G401.6 (cell line): ENCODE measurements around the gene CD80.

Source experiments
- FAIRE-seq: peaks from 2 replicates; lab custom pipeline; 2012; peaks lifted over from hg19 to GRCh38; lab: Jason Lieb, UNC

Gene CD80

DNA sequence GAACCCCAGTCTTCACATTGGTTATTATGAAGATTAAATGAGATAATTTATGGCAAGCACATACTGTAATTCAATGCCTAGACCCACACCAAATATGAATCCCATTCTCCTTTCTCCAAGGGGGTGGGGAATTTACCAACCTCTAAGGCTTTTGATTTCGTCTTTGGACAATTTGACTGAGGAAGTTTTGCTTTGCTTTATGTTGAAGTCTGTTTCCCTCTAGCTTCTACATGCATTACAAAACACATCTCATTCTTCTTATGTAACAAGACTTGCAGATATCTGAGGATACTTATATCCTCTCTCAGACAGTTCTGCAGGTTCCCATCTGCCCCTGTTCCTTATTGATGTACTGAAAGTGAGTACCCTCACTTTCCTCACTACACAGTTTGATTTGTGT is 12.2 kb downstream of the CD80 start:
- no peak for FAIRE-seq

DNA sequence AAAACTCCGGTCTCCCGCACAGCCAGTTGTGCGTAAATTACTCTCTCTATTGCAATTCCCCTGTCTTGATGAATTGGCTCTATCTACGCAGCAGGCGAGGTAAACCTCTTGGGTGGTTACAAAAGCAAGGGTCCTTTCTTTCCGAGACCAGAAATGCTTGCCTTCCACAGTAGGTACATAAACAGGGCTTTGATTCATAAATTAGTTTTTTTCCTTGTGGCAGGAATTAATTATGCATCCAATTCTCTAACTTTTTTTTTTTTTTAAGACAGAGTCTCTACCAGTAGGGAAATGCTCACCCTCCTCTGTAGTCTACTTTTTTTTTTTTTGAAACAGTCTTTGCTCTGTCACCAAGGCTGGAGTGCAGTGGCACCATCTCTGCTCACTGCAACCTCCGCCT is 16.3 kb downstream of the CD80 start:
- no peak for FAIRE-seq

DNA sequence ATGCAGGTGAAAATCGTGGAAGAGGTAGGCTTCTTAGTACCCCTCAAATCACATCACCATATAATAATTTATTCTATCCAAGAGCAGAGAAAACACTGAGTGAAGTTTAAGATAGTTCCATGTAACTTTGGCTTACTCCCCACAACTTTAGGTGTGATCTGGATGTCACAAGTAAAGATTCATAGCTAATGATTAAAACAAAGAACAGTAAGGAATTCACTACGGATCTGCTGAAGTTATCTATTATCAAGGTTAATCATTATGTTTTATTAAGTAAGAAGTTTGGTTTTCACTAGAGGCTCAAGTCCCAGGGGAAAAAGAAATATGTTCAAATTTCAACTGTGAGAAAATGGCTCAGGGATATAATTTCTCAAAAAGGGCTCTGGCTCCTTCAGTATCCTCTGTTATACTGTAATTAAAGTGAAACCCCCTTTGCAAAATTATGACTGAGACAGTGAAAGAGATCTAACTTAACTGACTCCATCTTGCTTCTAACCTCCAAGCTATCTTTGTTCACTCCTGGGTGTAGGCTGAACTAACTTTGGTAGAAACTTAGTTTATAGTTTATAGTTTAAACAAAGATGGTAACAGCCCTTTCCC is 17.1 kb downstream of the CD80 start:
- FAIRE-seq, result no peak

DNA sequence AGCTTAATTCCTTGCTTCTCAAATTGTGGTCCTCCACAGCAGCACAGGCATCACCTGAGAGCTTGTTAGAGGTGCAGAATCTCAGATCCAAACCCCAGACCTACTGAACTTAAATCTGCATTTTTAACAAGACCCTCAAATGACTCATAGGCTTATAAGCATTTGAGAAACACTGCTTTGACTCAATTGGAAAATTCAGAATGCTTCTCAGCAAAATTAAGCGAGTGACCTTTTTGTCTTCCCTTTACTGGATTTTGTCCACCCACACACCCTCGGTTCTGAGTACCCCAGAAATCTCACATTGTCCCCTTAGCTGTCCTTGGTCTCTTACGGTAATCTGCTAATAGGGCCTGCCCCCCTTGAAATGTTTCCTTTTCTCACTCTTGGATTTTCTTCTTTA is 17.9 kb downstream of the CD80 start:
- FAIRE-seq, result no peak

DNA sequence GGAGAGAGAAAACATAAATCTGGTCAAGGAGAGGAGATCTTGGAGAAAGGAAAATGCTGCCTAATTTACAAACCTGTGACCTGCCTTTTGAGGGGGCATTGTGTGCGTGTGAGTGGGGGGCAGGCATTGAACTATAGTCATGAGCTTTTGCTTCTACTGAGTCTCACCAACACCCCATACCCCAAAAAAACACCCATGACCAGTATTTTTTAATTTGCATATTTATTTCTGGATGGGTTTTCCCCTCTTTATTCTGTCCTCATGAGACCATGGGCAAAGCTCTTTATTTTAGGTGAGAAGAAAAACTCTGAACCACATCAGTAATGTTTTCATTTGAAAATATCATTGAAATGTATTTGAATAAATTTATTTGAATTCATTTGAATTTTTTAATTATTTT is 20.6 kb downstream of the CD80 start:
- no peak for FAIRE-seq

DNA sequence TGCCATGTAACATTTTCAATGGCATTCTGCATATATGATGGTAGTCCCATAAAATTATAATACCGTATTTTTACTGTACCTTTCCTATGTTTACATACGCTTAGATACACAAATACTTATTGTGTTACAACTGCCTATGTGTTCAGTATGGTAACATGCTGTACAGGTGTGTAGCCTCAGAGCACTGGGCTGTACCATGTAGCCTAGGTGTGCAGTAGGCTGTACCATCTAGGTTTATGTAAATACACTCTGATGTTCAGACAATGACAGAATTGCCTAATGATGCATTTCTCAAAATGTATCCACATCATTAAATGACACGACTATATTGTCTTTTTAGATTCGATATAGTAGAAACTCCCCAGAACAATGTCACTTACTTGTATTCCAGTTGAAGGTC is 22.7 kb downstream of the CD80 start:
- no peak for FAIRE-seq

DNA sequence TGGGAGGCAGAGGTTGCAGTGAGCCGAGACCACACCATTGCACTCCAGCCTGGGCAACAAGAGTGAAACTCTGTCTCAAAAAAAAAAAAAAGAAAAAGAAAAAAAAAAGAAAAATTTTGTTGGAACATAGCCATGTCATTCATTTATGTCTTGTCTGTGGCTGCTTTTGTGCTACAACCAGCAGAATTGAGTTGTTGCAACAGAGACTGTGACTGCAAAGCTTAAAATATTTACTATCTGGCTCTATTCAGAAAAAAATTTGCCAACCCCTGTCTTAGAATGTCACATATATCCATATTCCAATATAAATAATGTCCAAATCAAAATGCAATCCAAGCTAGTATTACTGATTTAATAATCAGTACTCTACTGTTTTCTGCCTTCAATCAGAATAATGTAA is 25.1 kb downstream of the CD80 start:
- FAIRE-seq, result no peak

DNA sequence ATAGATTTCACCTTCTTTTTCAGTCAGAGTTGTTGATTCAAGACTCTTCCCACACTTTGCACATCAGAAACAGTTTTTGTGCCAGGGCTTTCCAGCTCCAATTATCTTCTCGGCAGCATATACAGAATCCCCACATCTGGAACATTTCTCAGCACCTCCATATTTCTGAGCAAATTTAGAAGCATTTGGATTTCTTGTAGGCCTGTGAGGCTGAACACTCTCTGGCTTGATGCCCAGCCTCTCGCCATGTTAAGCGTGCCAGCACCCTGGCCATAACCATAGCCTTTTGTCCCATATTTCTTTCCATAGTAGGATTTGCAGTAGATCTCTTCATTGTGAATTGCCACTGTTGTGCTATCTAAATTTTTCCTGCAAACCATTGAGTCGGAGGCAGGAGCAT is 28.3 kb downstream of the CD80 start:
- FAIRE-seq, result no peak

DNA sequence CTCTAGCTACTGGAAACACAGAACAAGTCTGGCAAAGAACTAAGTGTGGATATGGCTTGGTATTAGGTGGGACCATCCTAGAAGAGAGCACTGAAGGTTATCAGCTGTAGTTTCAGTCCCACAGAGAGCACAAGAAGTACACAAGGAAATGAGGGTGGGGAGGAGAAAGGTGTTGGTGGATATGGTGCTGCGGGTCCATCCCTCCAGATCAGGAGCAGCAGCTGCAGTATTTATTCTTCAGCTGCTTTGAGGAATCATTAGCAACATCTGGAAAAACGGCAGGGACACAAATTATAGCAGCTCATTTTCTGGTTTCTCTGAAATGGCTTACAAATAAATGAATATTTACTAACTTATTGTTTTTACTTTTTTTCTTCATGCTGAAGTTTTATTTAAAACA is 29.0 kb downstream of the CD80 start:
- no peak for FAIRE-seq

DNA sequence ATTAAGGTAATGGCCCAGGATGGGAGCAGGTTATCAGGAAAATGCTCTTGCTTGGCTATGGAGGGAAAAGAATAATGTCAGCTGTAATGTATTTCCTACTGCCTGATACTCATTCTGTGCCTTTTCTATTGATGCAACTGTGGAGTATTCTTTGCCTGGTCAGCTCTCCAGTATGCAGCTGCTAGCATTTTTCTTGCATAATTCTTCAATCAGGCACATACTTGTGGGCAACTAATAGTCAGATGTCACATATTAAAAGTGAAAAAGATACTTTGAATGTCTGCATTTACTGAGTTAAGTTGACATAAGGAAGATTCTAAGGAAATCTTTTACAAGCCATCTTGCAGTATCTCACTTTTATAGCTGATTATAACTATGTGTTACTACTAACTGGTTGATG is 29.5 kb downstream of the CD80 start:
- no peak for FAIRE-seq

DNA sequence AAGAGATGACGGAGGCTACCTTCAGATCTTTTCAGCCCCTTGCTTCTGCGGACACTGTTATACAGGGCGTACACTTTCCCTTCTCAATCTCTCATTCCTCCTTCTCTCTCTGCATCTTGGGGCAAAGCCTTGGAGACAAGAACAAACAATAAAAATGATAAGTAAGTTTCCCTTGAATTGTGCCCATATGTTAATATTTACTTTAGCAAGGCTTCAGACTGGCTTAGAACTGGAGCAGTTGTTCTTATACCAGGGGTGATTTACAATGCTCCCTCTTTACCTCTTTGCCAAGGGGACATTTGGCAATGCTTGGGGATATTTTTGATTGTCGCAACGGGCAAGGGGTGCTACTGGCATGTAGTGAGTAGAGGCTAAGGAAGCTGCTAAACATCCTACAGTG is 31.7 kb downstream of the CD80 start:
- FAIRE-seq, result no peak

DNA sequence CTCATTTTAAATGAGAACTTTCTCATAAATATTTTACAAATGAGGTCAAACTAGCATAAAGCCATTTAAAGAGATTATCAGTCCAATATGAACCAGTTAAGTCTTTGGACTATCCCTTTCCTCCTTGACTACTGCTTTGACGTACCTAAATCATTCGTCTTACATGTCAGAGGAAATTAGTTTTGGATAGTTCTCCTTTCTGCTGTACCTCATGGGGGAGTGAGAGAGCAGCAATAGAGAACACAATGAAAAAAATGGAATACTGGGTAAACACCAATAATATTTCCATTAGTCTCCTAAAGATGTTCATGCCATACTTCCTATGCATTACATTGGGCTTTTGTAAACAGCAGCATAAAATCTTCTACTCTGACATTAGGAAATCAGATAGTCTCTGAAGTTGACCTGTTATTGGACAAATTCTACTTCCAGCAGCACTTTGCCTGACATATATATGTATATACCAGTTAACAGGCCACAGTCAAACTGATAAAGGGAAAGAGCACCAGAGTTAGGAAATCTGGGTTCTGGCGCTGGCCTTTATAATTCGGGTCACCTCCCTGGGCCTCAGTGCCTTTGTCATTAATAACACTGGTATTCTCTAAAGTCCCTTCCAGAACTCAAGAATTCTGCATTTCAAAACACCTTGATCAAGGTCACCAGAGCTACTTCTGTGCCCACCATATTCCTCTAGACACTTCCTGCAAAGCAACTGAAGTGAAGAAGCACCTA is 34.3 kb downstream of the CD80 start:
- peak; percentile 30 for FAIRE-seq

DNA sequence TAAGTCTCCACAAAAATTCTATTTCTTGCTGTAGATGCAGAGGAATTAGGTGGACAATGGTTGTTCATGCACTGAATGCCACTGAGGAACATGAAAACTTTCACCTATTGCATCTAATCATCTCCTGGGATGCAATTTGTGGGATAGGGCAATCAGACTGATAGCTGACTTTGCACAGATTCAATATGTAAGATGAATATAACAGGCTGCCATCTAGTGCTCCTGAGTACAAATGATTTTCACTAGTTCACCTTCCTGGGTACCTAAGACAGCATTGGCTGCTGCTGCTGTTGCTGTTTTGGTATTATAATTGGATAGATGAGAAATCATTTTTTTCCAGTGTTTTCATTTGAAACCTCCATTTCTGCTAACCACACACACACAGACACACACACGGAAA is 41.4 kb downstream of the CD80 start:
- FAIRE-seq, result no peak

DNA sequence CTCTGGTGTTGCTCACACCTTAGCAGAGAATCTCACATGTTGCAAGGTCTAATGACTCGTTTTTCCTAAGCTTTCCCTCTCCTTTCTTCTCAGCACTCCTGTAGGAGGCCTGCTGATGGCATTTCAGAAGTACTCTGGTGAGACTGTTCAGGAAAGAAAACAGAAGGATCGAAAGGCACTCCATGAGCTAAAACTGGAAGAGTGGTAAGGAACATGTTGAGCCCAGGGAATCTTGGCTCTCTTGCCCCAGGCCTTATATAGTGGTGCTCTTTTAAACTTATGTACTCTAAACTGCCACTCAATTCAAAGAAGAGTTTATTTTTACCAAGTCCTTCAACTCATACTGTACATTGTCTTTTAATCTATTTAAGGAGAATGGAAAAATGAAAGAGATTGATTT is 42.3 kb downstream of the CD80 start:
- no peak for FAIRE-seq

DNA sequence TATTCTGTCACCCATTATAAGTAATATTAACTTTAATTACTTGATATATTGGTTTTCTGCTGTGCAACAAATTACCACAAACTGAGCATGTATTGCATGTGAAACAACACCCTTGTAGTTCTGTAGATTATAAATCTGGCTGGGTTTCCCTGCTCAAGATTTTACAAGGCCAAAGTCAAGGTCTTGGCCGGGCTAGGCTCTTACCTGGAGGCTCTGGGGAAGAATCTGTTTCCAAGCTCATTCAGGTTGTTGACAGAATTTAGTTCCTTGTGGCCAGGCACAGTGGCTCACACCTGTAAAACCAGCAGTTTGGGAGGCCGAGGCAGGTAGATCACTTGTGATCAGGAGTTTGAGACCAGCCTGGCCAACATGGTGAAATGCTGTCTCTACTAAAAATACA is 44.8 kb downstream of the CD80 start:
- no peak for FAIRE-seq

DNA sequence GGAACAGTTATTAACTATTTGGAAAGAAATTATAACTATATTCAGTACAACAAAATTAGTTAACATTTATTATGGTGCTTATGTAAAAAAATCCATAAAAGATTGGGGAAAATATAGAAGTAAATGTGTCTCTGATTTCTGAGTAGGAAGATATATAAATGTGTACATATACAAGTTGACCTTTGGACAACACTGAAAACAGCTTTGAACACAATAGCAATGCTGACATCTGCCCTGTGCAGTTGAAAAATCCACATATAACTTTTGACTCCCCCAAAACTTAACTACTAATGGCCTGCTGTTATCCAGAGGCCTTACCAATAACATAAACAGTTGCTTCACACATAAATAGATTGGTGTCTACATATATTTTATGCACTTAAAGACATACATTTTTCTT is 48.7 kb downstream of the CD80 start:
- FAIRE-seq, result no peak

DNA sequence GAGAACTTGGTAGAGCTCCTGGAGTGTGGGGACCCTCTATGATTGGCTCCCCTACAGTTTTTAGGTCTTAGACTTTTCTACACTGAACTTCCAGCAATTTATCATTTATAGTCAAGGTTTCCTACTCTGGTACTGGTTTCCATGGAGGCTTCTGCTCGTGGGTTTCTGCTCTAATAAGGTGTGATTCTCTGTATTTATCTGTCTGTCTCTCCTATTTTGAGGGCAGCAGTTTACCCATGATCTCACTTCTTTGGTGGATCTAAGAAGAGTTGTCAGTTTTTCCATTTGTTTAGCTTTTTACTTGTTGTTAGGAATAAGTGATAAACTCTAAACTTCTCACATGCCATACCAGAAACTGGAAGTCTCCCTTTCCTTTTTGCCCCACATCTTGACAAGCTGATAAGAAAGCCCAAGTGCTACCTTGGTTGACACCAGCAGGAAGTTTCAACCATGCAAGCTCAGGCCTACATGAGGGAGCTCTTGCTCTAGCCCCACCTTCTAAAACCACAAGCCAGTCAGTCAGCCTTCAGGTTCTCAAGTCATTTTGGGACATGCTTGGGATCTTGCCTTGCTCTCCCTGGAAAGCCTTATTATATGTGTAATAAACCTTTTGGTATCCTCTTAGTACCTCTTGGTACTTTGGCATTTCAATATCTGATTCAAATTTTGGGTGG is 51.1 kb downstream of the CD80 start:
- no peak for FAIRE-seq

DNA sequence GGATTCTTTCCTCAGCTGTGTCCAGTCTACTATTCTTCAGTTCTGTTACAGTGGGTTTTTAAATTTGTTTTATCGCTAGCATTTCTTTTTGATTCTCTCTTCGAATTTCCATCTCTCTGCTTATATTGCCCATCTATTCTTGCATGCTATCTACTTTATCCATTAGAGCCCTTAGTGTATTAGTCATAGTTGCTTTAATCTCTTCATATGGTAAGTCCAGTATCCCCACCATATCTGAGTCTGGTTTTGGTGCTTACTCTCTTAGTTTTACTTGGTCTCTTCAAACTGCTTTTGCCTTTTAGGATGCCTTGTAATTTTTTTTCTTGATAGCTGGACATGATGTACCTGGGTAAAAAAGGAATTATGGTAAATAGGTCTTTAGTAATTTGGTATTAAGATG is 52.0 kb downstream of the CD80 start:
- FAIRE-seq, result no peak

DNA sequence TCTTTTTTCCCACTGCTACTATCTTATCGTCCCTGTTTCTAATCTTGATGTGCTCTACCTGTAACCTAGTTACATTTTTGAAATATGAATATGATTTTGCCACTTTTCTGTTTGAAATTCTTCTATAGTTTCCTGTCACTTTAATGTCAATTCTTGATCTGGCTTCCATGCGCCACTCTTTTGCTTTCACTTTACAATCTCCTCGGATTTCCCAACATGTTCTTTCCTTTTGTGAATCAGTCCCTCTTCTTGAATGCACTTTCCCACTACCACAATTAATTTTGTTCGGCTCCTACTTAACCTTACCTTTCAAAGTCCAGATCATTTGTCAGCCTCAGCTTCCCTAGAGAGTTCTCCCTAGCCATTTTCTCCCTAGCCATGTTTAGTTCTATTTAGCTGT is 52.8 kb downstream of the CD80 start:
- FAIRE-seq, result no peak

DNA sequence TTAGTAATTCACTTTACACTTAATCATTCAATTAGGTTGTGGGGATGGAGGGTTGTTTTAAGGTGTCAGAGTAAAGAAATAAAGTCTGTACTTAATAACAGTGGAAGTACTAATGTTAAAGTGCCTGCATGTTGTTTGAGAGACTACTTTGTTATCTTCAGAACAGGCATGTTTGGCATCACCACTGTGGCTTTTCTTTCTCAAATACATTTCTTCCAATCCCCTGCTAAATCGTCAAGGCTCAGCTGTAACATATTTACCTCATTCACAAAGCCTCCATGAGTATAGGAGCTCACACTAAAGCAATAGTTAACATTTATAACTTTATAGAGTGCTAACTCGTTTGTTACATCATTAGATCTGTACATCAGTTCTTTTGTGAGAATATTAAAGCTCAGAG is 58.5 kb downstream of the CD80 start:
- no peak for FAIRE-seq

DNA sequence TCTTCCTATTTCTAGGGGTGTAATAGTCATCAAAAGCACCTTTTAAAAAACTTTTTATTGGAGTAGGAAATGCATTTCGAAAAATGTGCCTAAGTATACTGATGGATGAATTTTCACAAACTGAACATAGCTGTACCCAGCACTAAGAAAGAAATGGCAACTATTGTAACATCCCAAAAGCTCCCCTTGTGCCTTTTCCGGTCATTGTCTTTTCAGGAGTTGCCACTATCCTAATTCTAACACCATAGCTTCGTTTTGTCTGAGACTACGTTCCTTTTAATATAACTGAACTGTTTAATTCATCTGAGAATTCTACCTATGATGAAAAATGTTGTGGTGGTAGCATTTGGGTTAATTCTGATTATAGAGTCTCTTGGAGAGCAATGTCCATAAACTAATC is 59.1 kb downstream of the CD80 start:
- FAIRE-seq, result no peak

DNA sequence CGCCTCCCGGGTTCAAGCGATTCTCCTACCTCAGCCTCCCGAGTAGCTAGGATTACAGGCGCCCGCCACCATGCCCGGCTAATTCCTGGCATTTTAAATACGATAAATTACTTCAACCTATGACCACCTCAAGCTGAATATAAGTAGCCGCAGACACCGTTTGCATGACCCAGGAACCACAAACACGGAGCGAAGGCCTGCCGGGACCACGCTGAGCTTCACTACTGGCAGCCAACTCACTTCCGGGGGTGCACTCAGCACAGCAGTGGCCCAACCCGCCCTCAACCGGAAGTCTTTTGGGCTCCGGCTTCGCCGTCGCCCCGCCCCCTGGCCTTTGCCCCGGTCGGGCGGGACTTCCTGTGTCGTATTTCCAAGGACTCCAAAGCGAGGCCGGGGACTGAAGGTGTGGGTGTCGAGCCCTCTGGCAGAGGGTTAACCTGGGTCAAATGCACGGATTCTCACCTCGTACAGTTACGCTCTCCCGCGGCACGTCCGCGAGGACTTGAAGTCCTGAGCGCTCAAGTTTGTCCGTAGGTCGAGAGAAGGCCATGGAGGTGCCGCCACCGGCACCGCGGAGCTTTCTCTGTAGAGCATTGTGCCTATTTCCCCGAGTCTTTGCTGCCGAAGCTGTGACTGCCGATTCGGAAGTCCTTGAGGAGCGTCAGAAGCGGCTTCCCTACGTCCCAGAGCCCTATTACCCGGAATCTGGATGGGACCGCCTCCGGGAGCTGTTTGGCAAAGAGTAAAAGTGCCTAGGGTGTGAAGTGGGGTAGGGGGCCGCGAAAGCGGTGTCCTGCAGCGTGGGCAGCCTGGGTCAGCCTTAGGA is 61.0 kb downstream of the CD80 start, which contains the start of gene TIMMDC1:
Gene TIMMDC1, plus strand, starts transcription at position 362 of the 826 bp plus-strand sequence. Its CDS starts 187 bp downstream, at position 549.
- FAIRE-seq, result peak; percentile 96

DNA sequence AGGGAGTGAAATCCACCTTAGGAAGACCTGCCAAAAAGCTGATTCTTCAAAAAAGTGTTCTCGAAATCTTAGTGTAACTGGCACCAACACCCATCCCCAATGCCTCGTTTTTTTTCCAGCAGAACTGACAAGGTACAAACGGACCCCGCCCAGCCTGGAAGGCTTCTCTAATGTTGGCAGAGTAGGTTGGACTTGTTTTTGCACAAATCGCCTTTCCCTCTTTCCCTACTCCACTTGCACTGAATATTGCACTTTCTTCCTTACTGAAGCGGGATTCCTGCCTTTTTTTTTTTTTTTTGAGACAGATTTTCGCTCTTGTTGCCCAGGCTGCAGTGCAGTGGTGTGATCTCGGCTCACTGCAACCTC is 61.6 kb downstream of the CD80 start:
- no peak for FAIRE-seq
